HG02759 (cell line): ENCODE measurements around the gene SPEF2.

Source experiments
- ATAC-seq: cut with Tn5 transposase; IDR thresholded peaks from one replicate; pipeline ENCODE4 v1.9.1; 2021; ENCODE audit warnings: mild to moderate bottlenecking, moderate library complexity; ENCODE audit not compliant: unreplicated experiment

SPEF2 gene, protein sequence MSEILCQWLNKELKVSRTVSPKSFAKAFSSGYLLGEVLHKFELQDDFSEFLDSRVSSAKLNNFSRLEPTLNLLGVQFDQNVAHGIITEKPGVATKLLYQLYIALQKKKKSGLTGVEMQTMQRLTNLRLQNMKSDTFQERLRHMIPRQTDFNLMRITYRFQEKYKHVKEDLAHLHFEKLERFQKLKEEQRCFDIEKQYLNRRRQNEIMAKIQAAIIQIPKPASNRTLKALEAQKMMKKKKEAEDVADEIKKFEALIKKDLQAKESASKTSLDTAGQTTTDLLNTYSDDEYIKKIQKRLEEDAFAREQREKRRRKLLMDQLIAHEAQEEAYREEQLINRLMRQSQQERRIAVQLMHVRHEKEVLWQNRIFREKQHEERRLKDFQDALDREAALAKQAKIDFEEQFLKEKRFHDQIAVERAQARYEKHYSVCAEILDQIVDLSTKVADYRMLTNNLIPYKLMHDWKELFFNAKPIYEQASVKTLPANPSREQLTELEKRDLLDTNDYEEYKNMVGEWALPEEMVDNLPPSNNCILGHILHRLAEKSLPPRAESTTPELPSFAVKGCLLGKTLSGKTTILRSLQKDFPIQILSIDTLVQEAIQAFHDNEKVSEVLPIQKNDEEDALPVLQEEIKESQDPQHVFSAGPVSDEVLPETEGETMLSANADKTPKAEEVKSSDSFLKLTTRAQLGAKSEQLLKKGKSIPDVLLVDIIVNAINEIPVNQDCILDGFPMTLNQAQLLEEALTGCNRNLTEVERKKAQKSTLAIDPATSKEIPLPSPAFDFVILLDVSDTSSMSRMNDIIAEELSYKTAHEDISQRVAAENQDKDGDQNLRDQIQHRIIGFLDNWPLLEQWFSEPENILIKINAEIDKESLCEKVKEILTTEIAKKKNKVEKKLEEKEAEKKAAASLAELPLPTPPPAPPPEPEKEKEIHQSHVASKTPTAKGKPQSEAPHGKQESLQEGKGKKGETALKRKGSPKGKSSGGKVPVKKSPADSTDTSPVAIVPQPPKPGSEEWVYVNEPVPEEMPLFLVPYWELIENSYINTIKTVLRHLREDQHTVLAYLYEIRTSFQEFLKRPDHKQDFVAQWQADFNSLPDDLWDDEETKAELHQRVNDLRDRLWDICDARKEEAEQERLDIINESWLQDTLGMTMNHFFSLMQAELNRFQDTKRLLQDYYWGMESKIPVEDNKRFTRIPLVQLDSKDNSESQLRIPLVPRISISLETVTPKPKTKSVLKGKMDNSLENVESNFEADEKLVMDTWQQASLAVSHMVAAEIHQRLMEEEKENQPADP (N-terminal part only)

DNA sequence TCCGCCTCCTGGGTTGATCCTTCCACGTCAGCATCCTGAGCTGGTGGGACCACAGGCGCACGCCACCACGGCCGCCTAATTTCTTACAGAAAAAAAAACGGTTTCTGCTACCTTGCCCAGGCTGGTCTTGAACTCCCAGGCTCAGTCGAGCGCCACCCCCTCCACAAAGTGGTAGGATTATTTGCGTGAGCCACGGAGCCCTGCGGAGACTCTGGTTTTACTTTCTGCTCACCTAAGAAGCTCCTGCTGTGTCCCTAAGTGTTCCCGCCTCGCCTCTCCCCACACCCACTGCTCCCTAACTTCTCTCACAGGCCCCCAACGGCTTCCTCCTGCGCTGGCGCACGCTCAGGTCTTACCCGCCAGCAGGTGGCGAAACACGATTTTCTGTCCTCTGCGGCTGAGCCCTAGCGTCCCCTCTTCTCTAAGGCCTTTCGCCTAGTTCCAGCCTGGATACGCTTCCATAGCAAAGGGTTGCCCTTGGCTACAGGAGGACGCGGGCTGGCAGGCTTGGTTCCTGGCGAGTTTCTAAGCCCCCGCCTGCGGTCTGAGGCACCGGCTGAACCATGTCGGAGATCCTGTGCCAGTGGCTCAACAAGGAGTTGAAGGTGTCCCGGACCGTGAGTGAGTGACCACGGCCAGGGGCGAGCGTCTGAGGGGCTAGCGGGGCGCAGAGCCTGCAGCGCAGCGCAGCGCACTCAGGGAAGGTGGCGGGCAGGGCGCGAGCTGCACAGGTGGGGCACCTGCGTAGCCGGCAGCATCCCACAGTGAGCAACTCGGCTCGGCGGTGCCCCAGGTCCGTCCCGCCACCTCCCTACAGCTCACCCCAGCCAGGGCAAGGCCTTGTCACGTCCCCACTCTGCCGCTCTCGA, at the start of gene SPEF2:
TSS of gene SPEF2 (plus strand) at position 429 of the 869 bp plus-strand sequence. CDS start at position 564, 135 bp downstream.
- ATAC-seq, result peak; percentile 97

DNA sequence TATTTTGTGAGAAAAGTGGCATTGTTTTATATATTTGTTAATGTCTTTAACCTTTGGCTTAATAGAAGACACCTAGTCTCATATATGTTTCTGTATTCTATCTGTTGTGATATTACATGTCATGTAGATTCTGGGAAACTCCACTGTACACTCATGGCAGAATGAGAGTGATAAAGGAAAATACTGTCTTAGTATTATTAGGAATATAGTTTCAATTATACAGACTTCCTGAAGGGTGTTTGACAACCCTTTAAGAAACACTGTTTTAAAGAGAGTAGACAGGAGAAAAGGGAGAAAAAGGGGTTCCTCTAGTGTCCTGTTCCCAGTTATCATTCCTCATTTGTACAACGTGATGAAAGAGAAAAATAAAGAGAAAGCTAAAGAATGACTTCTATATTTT, 42.1 kb upstream of the SPEF2 start:
- no peak for ATAC-seq

DNA sequence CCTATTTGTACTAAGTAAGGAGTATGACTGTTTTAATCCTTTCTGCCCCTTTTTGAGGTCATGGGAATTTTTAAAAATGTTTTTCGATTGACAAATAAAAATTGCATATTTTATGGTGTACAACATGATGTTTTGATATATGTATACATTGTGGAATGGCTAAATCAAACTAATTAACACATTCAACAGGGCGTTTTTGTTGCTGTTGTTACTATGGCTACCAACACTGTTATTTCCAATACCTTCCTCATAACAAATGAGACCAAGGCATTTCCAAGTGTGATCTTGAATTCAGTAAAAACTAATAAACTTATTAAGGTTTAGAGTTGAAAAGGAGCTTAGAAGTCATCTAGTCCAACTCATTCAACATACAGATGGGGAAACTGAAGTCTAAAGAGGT, 30.2 kb upstream of the SPEF2 start:
- ATAC-seq, result no peak

DNA sequence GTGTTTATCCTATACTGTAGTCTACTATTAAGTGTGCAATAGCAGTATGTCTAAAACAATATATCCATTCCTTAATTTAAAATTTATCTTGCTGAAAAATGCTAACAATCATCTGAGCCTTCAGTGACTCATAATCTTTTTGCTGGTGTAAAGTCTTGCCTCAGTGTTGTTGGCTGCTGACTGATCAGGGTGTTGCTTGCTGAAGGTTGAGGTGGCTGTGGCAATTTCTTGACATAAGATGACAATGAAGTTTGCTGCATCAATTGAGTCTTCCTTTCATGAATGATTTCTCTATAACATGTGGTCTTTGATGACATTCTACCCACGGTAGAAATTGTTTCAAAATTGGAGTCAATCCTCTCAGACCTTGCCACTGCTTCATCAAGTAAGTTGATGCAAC, 24.3 kb upstream of the SPEF2 start:
- no peak for ATAC-seq

DNA sequence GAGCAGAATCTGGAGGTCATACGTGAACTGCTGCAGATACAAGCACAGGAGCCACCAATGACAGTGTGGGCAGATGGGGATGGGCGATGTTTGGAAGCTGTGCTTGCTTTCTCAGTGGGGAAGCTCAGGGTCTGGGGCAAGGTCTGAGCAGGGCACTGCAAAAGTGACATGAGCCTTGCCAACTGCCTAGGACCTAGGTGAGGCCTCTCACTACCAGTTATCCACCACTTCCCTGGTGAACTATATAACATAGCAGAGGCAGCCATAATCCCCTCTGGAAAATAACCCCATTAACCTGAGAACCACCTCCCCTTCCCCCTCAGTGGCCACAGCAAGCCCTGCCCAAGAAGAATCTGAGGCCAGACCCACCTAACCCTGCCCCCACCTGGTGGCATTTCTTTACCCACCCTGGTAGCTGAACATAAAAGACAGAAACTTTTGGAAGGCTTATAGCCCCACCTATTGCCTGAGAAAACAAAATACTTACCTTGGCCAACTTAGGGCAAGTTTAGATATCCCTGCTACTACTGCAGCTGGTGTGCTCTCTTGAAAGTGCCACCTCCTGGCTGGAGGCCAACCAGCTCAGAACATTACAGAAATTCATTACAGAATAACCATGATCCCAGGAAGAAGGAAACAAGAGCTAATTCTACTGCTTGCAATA, 18.8 kb upstream of the SPEF2 start:
- ATAC-seq, result no peak

DNA sequence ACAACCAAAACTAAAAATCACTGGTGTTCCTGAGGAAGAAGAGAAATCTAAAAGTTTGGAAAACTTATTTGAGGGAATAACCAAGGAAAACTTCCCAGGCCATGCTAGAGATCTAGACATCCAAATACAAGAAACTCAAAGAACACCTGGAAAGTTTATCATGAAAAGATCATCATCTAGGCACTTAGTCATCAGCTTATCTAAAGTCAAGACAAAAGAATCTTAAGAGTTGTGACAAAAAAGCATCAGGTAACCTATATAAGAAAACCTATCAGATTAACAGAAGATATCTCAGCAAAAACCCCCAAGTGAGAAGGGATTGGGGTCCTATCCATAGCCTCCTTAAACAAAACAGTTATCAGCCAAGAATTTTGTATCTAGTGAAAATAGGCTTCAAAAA, 17.1 kb upstream of the SPEF2 start:
- no peak for ATAC-seq

DNA sequence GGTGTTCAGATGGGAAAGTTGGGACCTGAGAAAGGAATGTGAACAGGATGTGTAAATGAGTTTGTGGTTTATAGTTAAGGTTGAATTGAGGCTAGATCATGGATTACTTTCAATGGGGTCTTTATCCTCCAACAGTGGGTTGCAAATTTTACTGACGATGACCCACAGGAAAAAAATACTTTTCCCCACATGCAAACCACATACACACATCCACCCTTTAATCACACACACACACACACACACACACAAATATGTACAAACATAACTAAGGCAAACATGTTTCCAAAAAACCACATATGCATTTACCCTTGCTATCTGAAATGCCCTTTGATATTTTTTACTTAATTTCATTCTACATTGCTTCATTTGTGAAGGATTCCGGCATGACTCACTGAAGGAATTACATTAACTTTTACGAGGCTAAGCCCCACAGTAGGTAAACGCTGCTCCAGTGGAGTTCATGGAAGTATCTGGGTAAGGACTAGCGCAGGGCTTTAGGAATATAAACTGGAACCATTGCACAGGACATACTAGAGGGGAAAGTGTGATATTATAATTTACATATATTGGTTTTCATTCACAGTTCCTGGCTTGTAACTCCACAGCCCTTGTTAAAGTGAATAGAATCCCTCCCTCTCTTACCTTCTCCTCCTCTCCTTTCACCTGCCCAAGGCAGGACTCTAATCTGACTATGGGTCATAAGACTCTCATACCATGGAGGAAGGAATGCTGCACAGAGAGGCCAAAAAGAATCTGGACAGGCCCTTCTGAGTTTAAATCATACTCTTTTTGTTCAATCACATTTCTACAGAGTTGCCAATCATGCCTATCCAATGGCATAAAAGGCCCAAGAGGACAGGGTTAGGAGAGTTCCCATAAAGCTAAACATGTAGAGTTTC, 8.5 kb upstream of the SPEF2 start:
- no peak for ATAC-seq

DNA sequence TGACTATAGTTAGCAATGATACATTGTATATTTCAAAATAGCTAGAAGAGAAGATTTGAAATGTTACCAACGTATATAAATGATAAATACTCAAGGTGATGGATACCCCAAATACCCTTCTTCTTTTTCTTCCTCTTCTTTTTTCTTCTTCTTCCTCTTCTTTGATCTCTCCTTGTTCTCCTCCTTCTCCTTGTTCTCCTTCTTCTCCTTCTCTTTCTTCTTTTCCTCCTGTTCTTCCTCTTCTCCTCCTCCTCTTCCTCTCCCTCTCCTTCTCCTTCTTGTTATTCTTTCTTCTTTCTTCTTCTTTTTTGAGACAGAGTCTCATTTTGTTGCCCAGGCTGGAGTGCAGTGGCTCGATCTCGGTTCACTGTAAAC, 616 bp upstream of the SPEF2 start:
- no peak for ATAC-seq

DNA sequence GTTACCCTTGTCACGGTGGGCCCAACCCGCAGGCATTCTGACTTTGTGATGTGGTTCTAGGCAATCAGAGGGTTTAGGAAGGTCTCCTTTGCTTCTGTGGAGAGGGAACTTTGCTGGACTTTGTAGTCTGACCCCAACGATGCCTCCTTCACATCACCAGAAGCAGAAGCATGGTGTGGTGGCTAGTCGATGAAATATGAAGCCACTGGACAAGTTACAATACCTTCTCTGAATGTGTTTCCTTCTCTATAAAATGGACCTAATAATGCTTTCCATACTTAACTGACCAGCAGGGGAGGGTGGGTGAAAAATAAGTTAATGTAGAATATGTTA, 607 bp downstream of the SPEF2 start:
- ATAC-seq, result no peak

DNA sequence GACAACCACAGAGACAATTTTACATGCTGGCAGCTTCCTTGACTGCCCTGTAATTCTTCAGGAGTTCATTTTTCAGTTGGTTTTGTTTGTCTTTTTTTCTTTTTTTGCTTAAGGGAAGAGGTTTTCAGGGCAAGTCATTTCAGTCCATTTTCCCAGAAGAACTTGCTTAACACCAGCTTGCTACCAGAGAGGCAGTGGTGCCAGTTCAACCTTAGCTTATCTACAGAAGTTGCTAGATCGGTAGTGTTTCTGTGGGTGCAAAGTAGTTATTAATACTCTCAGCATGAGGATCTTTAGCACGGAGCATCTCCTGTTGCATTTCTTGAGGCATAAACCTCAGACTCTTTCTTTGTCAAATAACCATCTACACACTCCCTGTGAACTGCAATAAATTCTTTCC, 1.1 kb downstream of the SPEF2 start:
- no peak for ATAC-seq

DNA sequence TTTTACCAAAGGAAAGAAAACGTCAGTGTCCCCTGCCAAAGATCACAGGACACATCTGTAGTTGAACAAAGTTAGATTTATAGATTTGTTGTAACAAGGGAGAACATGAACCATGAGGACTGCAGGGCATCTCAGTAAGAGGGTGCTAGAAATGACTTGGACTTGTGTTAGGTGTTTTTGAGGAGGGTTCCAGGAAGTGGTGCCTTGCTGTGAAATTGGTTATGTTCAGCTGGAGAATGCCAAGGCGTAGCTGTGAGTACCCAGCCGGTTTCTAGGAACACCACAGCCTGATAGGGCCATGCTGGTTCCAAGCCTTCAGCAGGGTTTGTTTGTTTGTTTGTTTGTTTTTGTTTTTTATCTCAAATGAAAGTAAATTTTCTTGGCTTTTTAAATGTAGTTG, 5.3 kb downstream of the SPEF2 start:
- no peak for ATAC-seq

DNA sequence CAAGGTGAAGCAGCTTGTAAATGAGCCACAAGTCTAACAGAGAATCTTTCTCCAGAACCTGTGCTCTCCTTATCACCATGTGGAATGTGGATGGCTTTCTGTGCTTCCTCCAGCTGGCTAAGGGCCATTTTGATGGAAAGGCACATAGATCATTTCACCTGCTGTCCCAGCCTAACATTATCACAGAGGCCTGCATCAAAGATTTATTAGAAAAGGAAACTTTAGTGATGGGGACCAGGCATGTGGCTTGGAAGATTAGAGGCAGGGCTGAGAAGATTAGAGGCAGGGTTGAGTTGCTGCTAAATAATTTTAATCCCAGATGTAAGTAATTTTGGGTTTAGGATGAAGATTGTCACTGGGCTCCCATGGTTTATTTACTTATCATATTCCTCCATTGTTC, 6.3 kb downstream of the SPEF2 start:
- no peak for ATAC-seq

DNA sequence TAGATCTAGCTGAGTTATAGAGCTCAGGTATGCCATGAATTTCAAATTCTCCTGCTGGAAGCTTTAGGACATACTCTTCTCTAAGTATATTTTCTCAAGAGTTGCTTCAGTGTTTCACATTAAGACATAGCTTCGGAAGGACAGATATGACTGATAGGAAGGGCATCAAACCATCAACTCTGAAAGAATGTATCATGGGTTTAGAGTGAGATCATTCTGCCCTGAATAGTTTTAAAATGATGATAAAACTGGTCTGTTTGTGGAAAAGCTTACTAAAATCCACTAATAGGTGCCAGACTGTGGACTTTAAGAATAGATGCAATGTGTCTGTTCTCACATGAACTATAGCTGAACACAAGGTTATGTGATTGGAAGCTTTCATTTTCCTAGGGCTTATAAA, 8.4 kb downstream of the SPEF2 start:
- no peak for ATAC-seq

DNA sequence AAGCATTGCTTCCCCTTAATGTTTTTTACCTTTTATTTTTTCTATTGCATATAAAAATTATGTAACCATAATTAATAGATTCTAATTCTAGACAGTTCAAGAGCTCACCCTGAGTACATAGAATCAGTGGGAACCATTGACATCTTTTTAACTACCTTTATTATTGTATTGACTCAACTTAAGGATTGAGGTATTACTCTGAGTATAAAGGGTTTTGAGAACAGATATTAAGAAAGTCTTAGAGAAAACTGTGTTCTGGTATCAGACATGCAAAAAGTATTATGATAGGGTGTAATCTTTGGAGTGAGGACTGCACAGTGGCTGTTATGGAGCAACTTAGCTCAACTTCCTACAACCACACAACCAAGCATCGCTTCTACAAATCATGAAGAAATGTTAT, 8.9 kb downstream of the SPEF2 start:
- no peak for ATAC-seq

DNA sequence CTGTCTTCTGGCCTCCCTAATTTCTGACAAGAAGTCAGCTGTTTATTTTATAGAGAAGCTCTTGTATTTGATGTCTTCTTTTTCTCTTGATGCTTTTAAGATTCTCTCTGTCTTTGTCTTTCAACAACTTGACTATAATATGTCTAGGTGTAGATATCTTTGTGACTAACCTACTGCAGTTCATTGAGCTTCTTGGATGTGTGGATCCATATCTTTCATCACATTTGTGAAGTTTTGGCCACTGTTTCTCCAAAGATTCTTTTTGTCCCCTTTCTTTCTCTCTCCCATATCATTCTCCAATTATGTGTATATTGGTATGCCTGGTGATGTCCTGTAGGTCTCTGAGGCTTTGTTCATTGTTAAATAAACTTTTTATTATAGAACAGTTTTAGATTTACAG, 16.7 kb downstream of the SPEF2 start:
- ATAC-seq, result no peak

DNA sequence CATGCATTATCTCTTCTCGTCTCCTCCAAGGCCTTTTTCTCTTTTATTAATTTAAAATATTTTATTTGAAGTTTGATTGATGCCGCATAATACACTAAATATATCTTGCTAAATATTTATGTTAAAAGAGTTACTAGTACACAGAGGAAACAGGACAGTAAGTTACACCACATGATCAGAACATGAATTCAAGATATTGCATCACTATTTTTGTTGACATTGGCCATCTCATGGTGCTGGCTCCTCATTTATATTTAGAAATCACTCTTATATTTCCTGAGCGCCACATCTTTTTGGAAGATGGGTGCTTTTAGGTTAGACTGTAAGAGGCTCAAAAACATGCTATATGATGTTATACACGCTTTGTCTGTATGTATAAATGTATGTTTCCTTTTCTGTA, 23.0 kb downstream of the SPEF2 start:
- no peak for ATAC-seq

DNA sequence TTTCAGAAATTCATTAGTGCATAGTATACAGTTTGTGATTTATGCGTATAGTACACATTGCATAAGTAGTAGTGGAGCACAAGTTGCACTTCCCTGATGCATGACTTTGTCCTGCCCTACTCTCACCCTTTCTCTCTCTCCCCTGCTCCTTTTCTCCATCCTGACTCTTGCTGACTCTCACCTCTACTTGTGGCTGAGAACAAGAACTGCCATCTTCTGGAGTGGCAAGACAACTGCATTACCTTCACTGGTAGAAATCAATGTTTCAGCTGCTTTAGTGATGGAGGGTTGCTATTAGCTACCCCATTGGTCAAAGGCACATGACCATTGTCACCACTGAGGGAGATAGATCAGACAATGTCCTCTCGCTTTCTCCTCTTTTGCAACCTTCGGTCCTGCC, 26.9 kb downstream of the SPEF2 start:
- no peak for ATAC-seq

DNA sequence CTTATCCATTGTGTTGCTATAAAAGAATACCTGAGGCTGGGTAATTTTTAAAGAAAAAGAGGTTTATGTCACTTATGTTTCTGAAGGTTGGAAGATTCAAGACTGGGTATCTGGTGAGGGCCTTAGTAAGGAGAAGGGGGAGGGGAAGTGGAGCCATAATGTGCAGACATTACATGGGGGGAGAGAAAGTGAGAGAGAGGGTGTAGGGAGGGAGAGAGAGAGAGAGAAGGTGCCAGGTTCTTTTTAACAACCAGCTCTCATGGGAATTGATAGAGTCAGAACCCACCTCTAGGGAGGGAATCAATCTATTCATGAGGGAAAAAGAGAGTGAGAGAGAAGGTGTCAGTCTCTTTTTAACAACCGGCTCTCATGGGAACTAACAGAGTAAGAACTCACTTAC, 29.5 kb downstream of the SPEF2 start:
- no peak for ATAC-seq

DNA sequence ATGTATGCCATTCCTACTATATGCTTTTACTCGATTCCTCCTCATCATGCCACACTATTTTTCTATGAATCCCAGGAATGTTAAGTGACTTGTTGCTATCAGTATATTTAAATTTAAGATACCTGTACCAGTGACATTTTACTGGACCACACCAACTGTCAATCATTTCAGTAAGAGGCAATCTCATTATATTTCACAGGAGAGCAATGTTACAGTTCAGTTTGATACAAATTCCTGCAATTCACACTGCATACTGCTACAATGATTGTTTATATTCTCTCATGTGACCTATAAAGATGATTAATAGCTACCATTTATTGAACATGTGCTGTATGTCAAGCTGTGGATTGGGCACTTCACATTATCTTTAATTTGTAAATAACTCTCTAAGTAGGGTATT, 30.0 kb downstream of the SPEF2 start:
- no peak for ATAC-seq
